HG03280 (cell line): ENCODE data around the gene VSTM2A.
"Not testable (repeated sequence)": the region's sequence is repeated elsewhere in the genome, so short reads cannot be mapped to it uniquely, and the experiment has no call there.

Experiments
- ATAC-seq: cut with Tn5 transposase; IDR thresholded peaks from one replicate; pipeline ENCODE4 v1.9.1; 2021; ENCODE audit warnings: mild to moderate bottlenecking, moderate library complexity; ENCODE audit not compliant: unreplicated experiment

VSTM2A gene

GRCh38 chr7:54541669-54542625 lies at the start of gene VSTM2A:
Gene VSTM2A, plus strand, starts transcription at chr7:54542375. Its CDS starts 356 bp downstream, at chr7:54542731.
- no peak for ATAC-seq

DNA sequence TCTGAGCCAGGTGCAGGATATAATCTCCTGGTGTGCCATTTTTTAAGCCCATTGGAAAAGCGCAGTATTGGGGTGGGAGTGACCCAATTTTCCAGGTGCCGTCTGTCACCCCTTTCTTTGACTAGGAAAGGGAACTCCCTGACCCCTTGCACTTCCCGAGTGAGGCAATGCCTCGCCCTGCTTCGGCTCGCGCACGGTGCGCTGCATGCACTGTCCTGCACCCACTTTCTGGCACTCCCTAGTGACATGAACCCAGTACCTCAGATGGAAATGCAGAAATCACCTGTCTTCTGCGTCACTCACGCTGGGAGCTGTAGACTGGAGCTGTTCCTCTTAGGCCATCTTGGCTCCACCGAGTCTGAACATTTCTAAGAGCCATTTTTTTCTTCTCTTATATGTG lies 37.6 kb upstream of the VSTM2A start:
- ATAC-seq: not testable (repeated sequence)

DNA sequence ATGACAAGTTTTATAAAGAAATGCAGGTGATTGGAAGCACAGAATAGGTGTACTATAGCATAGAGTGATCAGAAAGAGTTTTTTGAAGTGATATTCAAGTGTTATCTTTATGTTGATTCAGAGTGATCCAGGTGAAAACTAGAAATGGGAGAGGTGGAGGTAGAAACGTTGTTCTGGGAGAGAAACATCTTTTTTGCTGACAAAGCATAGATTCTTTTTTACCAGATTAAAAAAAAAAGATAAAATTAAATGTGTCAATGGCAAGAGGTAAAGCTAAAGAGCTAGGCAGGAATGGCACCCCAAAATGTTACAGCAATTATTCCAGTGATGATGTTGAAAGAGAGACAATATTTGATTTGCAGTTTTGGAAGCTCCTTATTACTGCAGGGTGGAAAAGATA lies 12.6 kb upstream of the VSTM2A start:
- ATAC-seq: no peak

DNA sequence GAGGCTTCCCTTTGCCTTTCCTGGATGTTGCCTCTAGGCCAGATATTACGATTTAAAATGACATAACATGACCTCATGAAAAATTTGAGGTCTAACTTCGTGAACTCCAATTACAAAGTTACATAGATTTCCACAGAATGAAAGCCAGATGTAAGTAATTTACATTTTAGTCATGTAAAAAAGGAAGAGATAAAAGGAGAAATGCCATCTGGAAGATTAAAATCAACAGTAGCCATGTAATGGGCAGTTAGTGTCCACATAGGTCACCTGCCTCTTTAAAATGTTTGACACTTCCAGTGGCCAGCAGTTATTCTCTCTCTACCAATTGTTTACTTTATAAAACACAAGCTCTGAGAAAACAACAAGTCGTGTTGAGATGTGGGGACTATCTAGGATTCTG lies 4.1 kb upstream of the VSTM2A start:
- no peak for ATAC-seq

DNA sequence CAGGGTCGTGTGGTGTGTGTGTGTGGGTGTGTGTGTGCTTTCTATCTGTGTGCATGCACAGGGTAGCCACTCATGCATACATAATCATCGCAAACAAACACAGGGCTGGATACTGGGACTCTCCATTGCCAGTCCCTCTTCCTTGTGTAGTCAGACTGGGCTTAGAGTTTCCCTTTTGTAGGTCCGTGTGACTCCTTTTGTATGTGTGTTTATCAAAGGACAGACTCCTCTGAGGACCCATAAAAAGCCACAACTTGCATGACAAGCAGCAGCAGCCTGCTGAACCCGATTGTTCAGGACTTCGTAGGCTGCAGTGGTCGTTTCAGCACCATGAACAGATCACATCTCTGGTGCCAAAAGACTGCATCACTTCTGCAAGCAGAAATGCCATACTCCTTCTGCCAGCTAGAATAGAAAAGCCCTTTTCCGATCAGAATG lies 895 bp downstream of the VSTM2A start:
- ATAC-seq: no peak

DNA sequence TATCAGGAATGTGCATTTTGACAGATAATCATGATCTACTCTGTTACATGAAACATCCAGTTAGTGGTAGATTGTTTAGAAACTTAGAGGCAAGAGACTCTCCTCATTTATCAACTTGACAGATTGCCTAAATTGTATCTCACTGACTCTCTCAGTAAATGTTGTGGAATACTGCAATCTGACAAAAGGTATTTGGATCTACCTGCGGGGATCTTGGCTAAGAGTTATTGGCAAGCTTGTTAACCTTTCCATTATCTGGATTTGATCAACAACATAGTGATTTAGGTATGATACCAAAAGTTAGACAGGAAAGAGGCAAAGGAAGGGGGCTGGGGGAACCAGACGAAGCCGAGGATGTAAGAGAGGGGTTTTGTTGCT lies 2.0 kb downstream of the VSTM2A start:
- no peak for ATAC-seq

- ATAC-seq: no peak
Observed at GRCh38 chr7:54544527-54545240, 2.5 kb downstream of the VSTM2A start.

GRCh38 chr7:54545241-54545563 lies 3.0 kb downstream of the VSTM2A start:
- no peak for ATAC-seq

GRCh38 chr7:54546081-54546985 lies 4.2 kb downstream of the VSTM2A start:
- ATAC-seq: no peak

DNA sequence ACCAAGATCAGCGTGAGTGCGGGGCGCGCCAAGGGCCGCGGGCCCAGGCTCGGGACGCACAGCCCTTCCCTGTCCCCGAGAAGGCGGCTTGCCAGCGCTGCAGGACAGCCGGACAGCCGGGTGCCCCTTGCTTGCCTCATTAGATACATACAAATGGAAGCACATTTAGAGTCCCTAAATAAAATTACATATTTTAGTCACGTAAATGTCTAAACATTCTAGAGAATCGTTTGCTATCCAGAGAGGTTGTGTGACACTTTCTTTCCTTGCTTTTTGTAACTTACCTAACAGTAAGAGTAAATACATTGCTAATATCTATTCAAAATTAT lies 4.8 kb downstream of the VSTM2A start:
- ATAC-seq: no peak

DNA sequence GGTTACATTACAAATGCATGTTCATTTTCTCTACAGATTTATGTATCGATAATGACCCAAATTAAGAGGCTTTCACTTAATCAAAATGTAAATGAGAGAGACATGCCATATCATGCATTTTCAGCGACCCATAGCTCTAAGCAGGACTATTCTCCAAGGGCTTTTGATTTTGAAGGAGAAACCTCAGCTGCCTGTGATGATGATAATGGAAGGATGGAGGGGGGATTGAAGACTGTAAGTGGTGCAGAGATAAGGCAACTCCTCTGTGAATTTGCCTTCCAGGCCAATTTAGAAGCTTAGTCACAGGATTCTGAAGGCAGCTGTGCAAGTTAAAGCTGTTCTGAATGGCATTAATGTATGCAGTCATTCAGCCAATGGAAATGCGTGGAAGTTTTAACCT lies 8.3 kb downstream of the VSTM2A start:
- no peak for ATAC-seq

GRCh38 chr7:54556121-54556520 lies 13.9 kb downstream of the VSTM2A start:
- ATAC-seq: no peak

DNA sequence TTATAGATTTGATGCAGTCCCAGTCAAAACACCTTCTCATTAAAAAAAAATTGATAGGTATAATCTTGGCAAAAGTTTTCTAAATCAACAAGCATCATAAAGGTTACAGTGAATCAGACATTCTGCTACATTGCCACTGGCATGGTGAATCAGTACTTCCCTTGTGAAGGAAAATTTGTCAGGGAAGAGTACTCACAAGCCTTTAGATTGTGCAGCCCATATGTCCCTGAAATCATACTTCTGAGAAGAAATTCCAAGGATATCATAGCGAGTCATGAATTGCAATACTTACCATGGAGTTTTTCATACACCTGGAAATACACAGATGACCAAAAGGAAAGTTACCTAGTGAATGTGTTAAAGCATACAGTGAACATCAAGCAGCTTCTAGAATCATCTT lies 17.2 kb downstream of the VSTM2A start:
- ATAC-seq: no peak

DNA sequence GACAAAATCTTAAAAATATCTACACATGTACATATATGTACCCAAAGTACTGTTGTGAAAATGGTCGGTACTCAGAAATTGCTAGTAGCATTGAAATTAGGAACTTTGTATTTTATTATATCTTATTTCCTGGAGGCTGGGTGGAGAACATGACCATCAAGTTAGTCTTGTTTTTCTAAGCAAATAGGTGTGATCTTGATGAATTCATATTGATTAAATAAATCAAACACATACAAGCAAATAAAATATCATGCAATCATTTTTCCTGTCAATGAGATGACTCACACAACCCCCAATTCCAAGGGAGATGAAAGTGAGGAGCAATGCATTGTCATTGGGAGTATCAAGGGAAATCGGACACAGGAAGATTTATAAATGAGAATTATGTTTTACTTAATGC lies 18.0 kb downstream of the VSTM2A start:
- ATAC-seq: no peak

GRCh38 chr7:54560723-54561122 lies 18.5 kb downstream of the VSTM2A start:
- no peak for ATAC-seq

GRCh38 chr7:54563329-54563916 lies 21.2 kb downstream of the VSTM2A start:
- no peak for ATAC-seq

DNA sequence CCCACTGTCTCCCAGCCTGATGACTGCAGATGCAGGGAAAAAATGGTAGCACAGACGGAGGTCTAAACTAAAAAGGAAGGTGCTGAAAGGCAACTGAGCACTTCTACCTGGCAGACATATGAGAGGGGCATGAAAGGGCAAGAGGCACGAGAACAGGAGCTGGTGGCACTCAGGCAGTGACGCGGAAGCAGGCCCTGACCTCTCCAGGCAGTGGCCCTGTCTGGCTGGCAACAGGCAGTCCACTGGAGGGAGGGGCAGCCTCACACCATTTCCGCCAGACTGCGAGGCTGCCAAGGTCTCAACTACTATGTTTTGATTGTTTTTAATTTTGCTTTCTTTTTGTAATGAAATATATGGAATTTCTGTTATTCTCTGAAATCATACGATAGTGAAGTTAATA lies 23.3 kb downstream of the VSTM2A start:
- ATAC-seq: no peak

DNA sequence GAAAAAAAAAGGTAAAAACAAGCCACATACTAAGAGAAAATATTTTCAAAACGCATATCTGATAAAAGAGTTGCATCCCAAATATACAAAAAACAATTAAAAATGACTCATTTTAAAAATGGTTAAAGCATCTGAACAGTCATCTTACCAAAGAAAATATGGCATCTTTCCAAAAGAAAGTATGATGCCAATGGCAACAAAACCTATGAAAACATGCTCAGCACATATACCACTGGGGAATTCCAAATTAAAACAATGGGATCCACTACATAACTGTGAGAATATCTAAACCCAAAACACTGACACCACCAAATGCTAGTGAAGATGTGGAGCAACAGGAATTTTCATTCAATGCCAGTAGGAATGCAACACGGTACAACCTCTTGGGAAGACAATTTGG lies 39.3 kb downstream of the VSTM2A start:
- no peak for ATAC-seq

GRCh38 chr7:54591404-54592386 lies 49.5 kb downstream of the VSTM2A start:
- no peak for ATAC-seq

- peak; percentile 87 for ATAC-seq
Observed at GRCh38 chr7:54596747-54597146, 54.6 kb downstream of the VSTM2A start.
